Thoracic aorta (tissue), 2 donors: Measurements from ENCODE around the gene DAAM1. TPM values are rescaled to one million over a fixed set of nuclear protein-coding genes. Genes with fewer than 3 reads are reported as not detected.

ENCODE experiments used
- ATAC-seq: fragments of 150-250 bp; one replicate; pipeline ENCODE4 v1.8.0; 2017; ENCODE audit warnings: low read depth; ENCODE audit not compliant: insufficient number of reproducible peaks, low FRiP score
- DNase-seq: peaks from one replicate; pipeline ENCODE4 v3.0.0-alpha.2; 2020; ENCODE audit warnings: low spot score
- H3K27ac ChIP-seq, 2 donors: fragments of 200-600 bp; sonication (generic); 1 replicate in 1 of 2; 2 replicates in 1 of 2; pipeline ENCODE4 v1.5.1; 2016; ENCODE audit warnings: mild to moderate bottlenecking in 2 of 2, moderate library complexity in 2 of 2
- H3K27me3 ChIP-seq: fragments of 200-600 bp; sonication (generic); replicated peaks from 2 replicates; pipeline ENCODE4 v1.6.0; 2016; ENCODE audit warnings: mild to moderate bottlenecking; ENCODE audit not compliant: insufficient read depth
- H3K36me3 ChIP-seq: fragments of 200-600 bp; sonication (generic); one replicate; pipeline ENCODE4 v1.5.1; 2016
- H3K4me1 ChIP-seq, 2 donors: fragments of 200-600 bp; sonication (generic); 1 replicate in 1 of 2; 2 replicates in 1 of 2; pipeline versions ENCODE4 v1.5.1 to v1.6.0; 2016; ENCODE audit warnings: low read depth in 2 of 2, mild to moderate bottlenecking in 1 of 2; ENCODE audit not compliant: control insufficient read depth in 1 of 2
- H3K4me3 ChIP-seq: fragments of 200-600 bp; sonication (generic); 2 replicates; pipeline ENCODE4 v1.5.1; 2016; ENCODE audit warnings: mild to moderate bottlenecking
- H3K9me3 ChIP-seq: fragments of 200-600 bp; sonication (generic); 2 replicates; pipeline ENCODE4 v1.5.1; 2016
- total RNA-seq, 2 donors: library from RNA; depleted of rRNA; stranded (reverse); fragments of >200 nt; gene quantifications; one replicate each; pipeline versions ENCODE4 v1.1.0 to v1.2.3, GENCODE V29; 2016
- TF ChIP-seq, protein P1 (sequence below): fragments of 200-600 bp; sonication (generic); IDR thresholded peaks from one replicate; pipeline ENCODE4 v1.5.1; 2019; ENCODE audit warnings: antibody characterized with exemption

The DAAM1 gene
- total RNA-seq, 2 donors from 2014 or later, result 35.9 to 56.6 TPM

- Histone ChIP-seq H3K27me3 (no peaks in the 10 kb centered on the region), H3K4me1 (peaks cover 23 to 41% of the 10 kb centered on the region in 2 donors), H3K27ac (no peak overlapping the region), H3K4me3 (no peak overlapping the region), H3K9me3 (no peaks in the 10 kb centered on the region), H3K36me3 (no peaks in the 10 kb centered on the region)
- TF ChIP-seq, protein P1, sequence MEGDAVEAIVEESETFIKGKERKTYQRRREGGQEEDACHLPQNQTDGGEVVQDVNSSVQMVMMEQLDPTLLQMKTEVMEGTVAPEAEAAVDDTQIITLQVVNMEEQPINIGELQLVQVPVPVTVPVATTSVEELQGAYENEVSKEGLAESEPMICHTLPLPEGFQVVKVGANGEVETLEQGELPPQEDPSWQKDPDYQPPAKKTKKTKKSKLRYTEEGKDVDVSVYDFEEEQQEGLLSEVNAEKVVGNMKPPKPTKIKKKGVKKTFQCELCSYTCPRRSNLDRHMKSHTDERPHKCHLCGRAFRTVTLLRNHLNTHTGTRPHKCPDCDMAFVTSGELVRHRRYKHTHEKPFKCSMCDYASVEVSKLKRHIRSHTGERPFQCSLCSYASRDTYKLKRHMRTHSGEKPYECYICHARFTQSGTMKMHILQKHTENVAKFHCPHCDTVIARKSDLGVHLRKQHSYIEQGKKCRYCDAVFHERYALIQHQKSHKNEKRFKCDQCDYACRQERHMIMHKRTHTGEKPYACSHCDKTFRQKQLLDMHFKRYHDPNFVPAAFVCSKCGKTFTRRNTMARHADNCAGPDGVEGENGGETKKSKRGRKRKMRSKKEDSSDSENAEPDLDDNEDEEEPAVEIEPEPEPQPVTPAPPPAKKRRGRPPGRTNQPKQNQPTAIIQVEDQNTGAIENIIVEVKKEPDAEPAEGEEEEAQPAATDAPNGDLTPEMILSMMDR, result no peak
- ATAC-seq (no peak), DNase-seq (no peak)
Measured at GRCh38 chr14:59282378-59282765, 93.9 kb downstream of the DAAM1 start.

GRCh38 chr14:59283361-59283760 lies 94.9 kb downstream of the DAAM1 start:
- no peak for DNase-seq
- Histone ChIP-seq H3K27me3 (no peaks in the 10 kb centered on the region), H3K4me1 (peaks cover 17 to 34% of the 10 kb centered on the region in 2 donors), H3K9me3 (no peaks in the 10 kb centered on the region), H3K36me3 (no peaks in the 10 kb centered on the region), H3K27ac (no peak overlapping the region), H3K4me3 (no peak overlapping the region)
- ATAC-seq, result no peak
- TF ChIP-seq, protein P1, result no peak

DNA sequence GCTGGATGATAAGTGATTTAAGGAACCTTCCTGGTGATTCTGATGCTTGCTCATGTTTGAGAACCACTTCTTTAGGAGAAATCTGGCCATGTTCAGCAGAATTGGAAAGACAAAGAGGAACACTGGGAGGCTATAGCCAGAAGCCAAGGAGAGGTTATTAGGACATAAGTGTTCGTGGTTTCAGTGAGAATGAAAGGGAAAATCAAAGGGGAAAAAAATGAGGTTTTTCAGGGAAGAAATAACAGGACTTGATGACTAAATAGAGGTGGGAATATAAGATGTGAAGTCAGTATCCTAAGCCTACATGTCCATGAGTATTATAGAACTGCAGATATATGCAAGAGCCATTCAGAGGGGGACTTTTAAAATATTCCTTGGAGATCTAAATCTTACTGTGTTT lies 95.6 kb downstream of the DAAM1 start:
- ATAC-seq (no peak), DNase-seq (no peak)
- no peaks in the 10 kb centered on the region for H3K9me3 ChIP-seq
- H3K27me3 ChIP-seq, result no peaks in the 10 kb centered on the region
- no peaks in the 10 kb centered on the region for H3K36me3 ChIP-seq
- no peak overlapping the region for H3K4me3 ChIP-seq
- H3K27ac ChIP-seq, result no peak overlapping the region
- TF ChIP-seq, protein P1, result no peak
- H3K4me1 ChIP-seq, result peaks cover 13 to 27% of the 10 kb centered on the region in 2 donors

- Histone ChIP-seq H3K27ac (peak overlapping the region; percentile 27 to 36), H3K9me3 (no peaks in the 10 kb centered on the region), H3K36me3 (peaks cover 13% of the 10 kb centered on the region), H3K27me3 (no peaks in the 10 kb centered on the region), H3K4me1 (peaks cover 25 to 49% of the 10 kb centered on the region in 2 donors), H3K4me3 (no peak overlapping the region)
- ATAC-seq, result no peak
- TF ChIP-seq, protein P1, result no peak
- DNase-seq, result no peak
Measured at GRCh38 chr14:59292028-59292427, 103.6 kb downstream of the DAAM1 start.

- H3K4me3 ChIP-seq, result no peak overlapping the region
- H3K9me3 ChIP-seq, result no peaks in the 10 kb centered on the region
- peaks cover 27 to 57% of the 10 kb centered on the region in 2 donors for H3K4me1 ChIP-seq
- ATAC-seq, result no peak
- TF ChIP-seq, protein P1, result no peak
- peak overlapping the region; percentile 65 to 83 for H3K27ac ChIP-seq
- no peaks in the 10 kb centered on the region for H3K27me3 ChIP-seq
- H3K36me3 ChIP-seq, result peaks cover 13% of the 10 kb centered on the region
- no peak for DNase-seq
Measured at GRCh38 chr14:59292921-59293534, 104.6 kb downstream of the DAAM1 start.
